Activated T-cell treated with anti-CD3 and anti-CD28 coated beads, Interleukin-2, amount 50 U/mL, for 48 hours (primary cell): ENCODE measurements around the gene MRPL55.
"Not testable (repeated sequence)": the region's sequence is repeated elsewhere in the genome, so short reads cannot be mapped to it uniquely, and the experiment has no call there.

Experiments
- DNase-seq, 2 experiments: peaks; one replicate each; pipeline ENCODE4 v3.0.0-alpha.2; 2020

The MRPL55 gene

DNA sequence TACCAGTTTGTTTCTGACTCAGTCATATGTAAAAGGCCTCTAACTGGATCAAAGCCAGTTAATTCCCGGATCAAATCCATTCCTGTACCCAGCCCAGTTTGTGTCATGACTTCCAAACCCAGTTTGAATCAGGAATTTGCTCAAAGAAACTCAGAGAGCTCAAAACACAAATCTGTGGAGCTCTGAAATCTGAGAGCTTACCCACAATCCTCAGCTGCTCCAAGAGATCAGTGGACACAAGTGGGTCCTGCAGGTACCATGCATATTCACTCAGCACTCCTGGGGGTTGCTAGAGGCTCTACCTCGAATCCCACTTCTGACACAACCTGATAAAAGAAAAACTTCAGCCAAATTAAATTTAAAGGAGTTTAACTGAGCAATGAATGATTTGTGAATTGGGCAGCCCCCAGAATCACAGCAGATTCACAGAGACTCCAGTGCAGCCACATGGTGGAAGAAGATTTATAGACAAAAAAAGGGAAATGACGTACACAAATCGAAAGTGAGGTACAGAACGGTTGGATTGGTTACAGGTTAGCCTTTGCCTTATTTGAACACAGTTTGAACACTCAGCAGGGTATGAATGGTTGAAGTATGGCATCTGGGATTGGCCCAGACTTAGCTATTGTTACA lies 11.9 kb upstream of the MRPL55 start:
- no peak for DNase-seq

GRCh38 chr1:228120351-228120750 lies 11.3 kb upstream of the MRPL55 start:
- no peak for DNase-seq

- DNase-seq, result no peak
These were observed 8.9 kb upstream of the MRPL55 start for GRCh38 chr1:228118040-228118439.

DNA sequence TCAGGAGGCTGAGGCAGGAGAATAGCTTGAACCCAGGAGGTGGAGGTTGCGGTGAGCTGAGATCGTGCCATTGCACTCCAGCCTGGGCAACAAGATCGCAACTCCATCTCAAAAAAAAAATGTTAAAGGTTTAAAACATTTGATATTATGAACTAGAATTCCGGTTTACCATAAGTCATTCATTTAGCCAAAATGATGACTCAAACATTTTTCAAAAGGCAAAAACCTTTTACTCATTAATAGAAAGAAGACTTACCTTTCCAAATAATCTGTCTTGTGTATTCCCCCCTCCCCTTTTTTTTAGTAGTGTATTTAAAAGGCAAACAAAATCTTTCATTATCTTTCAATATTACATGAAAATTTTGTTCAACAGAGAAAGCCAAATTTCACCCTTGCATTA lies 8.2 kb upstream of the MRPL55 start:
- no peak for DNase-seq

DNA sequence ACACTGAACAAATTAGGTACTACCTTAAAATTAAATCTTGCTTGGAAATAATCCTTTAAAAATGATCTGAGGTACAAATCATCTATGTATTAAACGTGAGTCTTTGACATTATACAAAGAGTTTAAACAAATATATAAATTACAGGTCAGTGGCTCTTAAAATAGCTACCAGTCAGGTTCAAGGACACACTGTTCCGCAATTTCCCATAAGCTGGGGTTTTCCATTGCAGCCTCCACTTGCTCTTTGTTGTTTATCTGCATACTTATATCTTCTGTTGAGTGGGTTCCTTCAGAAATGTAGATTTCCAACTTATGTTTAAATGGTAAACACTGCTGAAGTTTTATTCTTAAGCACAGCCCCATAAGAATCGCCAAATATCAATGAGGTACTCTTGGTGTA lies 5.7 kb upstream of the MRPL55 start:
- no peak for DNase-seq

GRCh38 chr1:228112617-228113016 lies 3.5 kb upstream of the MRPL55 start:
- DNase-seq, result no peak

- no peak for DNase-seq
These were observed 3.1 kb upstream of the MRPL55 start for GRCh38 chr1:228112167-228112566.

GRCh38 chr1:228111315-228111714 lies 2.2 kb upstream of the MRPL55 start:
- DNase-seq, result not testable (repeated sequence)

- no peak for DNase-seq
These were observed 1.5 kb upstream of the MRPL55 start for GRCh38 chr1:228110556-228110955.

- no peak for DNase-seq
These were observed 926 bp upstream of the MRPL55 start for GRCh38 chr1:228109962-228110488.

- DNase-seq, result no peak
These were observed 392 bp downstream of the MRPL55 start for GRCh38 chr1:228108742-228109072.

GRCh38 chr1:228108055-228108690 lies 926 bp downstream of the MRPL55 start:
- no peak for DNase-seq

DNA sequence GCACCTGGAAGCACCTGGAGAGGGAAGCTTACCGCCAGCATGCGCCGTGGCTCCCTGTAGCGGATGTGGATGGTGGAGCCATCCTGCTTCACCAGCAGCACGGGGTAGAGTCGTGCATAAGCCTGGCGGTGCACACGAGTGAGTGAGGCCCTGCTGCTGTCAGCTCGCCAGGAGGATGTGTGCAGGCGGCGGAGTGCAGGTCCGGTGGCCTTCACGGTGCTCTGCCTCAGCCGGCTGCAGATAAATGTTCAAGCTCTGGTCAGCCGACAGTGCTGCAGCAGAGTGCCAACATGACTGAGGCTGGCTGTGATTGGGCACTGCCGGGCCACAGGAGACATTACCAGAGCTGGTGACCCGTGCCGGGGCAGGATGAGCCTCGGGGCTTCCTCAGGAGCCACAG lies 1.5 kb downstream of the MRPL55 start:
- no peak for DNase-seq

DNA sequence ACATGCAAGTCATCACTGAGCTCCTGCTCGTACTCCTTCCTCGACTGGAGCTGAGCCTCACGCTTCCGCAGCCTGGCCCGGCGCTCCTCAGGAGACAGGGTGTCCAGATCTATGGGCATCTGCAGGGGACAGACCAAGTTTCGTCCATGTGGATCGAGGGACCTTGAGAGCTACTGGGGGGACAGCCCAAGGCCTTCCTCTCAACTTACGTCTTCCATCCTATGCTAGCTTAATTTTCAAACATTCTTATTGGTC lies 2.4 kb downstream of the MRPL55 start:
- no peak for DNase-seq

GRCh38 chr1:228105996-228106799 lies 2.9 kb downstream of the MRPL55 start:
- DNase-seq, result no peak

DNA sequence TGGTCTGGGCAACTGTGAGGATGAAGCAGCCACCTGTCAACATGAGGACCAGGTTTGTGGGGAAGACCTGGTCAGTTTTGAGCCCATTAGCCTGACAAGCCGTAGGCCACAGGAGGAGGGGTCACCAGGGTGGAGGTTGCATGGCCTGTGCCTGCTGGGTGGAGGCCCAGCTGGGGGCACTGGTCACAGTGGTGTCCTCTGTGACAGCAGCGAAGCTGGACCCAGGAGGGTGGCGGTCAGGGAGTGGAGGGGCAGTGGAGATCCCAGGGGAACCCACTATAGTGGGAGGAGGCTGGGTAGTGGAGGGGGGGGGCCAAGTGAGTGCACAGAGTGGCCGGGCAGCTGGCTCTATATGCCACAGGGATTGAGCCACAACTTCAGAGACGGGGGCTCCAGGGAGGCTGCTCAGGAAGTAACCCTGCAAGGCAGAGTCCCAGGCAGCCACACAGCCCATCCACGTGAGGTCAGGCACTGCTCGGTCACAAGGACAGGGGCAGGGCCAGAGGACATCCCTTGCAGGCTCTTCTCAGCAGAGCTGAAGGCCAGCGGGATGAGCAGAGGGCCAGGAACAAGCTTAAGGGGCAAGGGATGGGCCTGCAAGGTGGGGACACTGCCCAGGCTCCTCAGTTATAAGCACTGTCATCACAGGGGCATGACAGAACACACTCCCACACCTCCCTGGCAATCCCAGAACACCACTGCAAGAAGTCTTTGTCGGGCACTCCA lies 3.7 kb downstream of the MRPL55 start:
- no peak for DNase-seq

GRCh38 chr1:228104526-228105269 lies 4.4 kb downstream of the MRPL55 start:
- no peak for DNase-seq

DNA sequence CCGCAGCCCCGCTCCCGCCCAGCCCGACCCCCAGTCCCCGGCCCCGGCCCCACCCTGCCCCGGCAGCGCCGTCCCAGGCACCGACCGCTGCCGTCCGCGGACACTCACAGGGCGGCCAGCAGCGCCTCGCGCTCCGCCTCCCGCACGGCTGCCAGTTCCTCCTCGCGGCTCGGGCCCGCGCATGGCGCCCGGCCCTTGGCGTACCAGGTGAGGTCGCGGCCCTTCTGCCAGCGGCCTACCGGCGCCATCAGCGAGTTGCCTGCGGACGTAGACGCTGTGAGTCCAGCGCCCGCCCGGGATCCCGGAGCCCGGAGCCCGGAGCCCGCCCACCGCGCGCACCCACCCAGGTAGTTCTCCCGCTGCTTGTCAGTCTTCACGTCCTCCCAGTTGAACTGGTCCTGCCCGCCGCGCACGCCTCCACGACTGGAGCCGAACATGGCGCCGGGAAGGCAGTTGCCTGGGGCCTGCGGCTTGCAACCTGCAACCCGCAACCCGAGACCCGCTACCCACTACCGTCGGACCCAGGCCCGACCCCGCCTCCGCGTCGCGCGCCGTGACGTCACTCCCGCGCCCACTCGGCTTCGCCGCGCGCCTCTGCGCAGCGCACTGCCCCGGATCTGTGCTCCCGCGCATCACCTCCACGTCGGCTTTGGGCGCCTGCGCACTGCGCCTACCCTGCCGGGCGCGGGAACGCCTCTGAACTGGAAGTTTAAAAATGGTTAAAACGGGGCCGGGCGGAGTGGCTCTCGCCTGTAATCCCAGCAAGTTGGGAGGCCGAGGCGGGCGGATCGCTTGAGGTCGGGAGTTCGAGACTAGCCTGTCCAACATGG lies 6.1 kb downstream of the MRPL55 start, which contains the start of gene C1orf35:
Gene C1orf35, minus strand, starts transcription at position 535 of the 830 bp plus-strand sequence. Its CDS starts 98 bp downstream, at position 437.
- DNase-seq, result peak; percentile 97

GRCh38 chr1:228101994-228102790 lies 6.9 kb downstream of the MRPL55 start:
- DNase-seq, result peak; percentile 69 to 76

- peak; percentile 42 to 44 for DNase-seq
These were observed 7.5 kb downstream of the MRPL55 start for GRCh38 chr1:228101614-228101993.
